ENCODE results near the gene RANBP17.

Gene RANBP17

DNA sequence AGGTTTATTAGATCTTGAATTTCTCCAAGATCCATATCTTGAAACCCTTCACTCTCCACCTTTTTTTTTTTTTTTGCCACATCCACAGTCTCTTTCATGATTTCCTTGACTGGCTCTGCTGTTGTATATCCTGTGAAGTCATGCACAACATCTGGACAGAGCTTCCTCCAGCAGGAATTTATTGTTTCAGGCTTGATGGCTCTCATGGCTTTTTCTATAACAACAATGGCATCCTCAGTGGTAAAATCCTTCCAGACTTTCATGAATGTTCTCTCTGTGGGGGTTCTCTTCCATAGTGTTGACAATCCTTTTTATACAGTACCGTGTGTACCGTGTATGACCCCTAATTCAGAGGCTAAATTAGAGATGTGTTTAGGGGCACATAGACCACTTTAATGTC is 24.0 kb downstream of the RANBP17 start:
- TF ChIP-seq, protein P1, sequence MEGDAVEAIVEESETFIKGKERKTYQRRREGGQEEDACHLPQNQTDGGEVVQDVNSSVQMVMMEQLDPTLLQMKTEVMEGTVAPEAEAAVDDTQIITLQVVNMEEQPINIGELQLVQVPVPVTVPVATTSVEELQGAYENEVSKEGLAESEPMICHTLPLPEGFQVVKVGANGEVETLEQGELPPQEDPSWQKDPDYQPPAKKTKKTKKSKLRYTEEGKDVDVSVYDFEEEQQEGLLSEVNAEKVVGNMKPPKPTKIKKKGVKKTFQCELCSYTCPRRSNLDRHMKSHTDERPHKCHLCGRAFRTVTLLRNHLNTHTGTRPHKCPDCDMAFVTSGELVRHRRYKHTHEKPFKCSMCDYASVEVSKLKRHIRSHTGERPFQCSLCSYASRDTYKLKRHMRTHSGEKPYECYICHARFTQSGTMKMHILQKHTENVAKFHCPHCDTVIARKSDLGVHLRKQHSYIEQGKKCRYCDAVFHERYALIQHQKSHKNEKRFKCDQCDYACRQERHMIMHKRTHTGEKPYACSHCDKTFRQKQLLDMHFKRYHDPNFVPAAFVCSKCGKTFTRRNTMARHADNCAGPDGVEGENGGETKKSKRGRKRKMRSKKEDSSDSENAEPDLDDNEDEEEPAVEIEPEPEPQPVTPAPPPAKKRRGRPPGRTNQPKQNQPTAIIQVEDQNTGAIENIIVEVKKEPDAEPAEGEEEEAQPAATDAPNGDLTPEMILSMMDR (conservative IDR thresholded peaks at IDR 0.05; ENCODE audit: low read depth, low read length): no peak
- no peak for DNase-seq (ENCODE audit: low read depth)
- H3K4me3 ChIP-seq (ENCODE audit: low read length): no peak overlapping the region

- peak; percentile 58 for DNase-seq (ENCODE audit: low read depth)
- TF ChIP-seq, protein P1 (conservative IDR thresholded peaks at IDR 0.05; ENCODE audit: low read depth, low read length): no peak
- no peak overlapping the region for H3K4me3 ChIP-seq (ENCODE audit: low read length)
These were observed 24.5 kb downstream of the RANBP17 start for GRCh38 chr5:170886210-170886894.

GRCh38 chr5:170892196-170892595 is 30.4 kb downstream of the RANBP17 start:
- H3K4me3 ChIP-seq (ENCODE audit: low read length): no peak overlapping the region
- TF ChIP-seq, protein P1 (conservative IDR thresholded peaks at IDR 0.05; ENCODE audit: low read depth, low read length): no peak
- no peak for DNase-seq (ENCODE audit: low read depth)

GRCh38 chr5:170894665-170895064 is 32.8 kb downstream of the RANBP17 start:
- TF ChIP-seq, protein P1 (conservative IDR thresholded peaks at IDR 0.05; ENCODE audit: low read depth, low read length): no peak
- DNase-seq (ENCODE audit: low read depth): no peak
- H3K4me3 ChIP-seq (ENCODE audit: low read length): no peak overlapping the region

GRCh38 chr5:170896779-170897178 is 35.0 kb downstream of the RANBP17 start:
- TF ChIP-seq, protein P1 (conservative IDR thresholded peaks at IDR 0.05; ENCODE audit: low read depth, low read length): peak; percentile 45
- no peak overlapping the region for H3K4me3 ChIP-seq (ENCODE audit: low read length)
- no peak for DNase-seq (ENCODE audit: low read depth)

DNA sequence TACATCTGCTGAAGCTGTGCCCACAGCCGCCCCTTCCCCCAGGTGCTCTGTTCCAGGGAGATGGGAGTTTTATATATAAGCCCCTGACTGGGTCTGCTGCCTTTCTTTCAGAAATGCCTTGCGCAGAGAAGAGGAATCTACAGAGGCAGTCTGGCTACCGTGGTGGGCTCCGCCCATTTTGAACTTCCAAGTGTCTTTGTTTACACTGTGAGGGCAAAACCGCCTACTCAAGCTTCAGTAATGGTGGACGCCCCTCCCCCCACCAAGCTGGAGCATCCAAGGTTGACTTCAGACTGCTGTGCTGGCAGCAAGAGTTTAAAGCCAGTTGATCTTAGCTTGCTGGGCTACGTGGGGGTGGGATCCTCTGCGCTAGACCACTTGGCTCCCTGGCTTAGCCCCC is 41.3 kb downstream of the RANBP17 start:
- no peak for DNase-seq (ENCODE audit: low read depth)
- H3K4me3 ChIP-seq (ENCODE audit: low read length): no peak overlapping the region
- TF ChIP-seq, protein P1 (conservative IDR thresholded peaks at IDR 0.05; ENCODE audit: low read depth, low read length): no peak

GRCh38 chr5:170907758-170908157 is 45.9 kb downstream of the RANBP17 start:
- H3K4me3 ChIP-seq (ENCODE audit: low read length): no peak overlapping the region
- DNase-seq (ENCODE audit: low read depth): peak; percentile 46
- TF ChIP-seq, protein P1 (conservative IDR thresholded peaks at IDR 0.05; ENCODE audit: low read depth, low read length): no peak
